ENCODE data around the gene JCAD. TPM values are rescaled to one million over a fixed set of nuclear protein-coding genes. Genes with fewer than 3 reads are reported as not detected.

Gene JCAD
- total RNA-seq, 4 donors from 2014 or later = 21.7 to 112 (median 43.0) TPM

- no peak for TF ChIP-seq CTCF (IDR thresholded peaks at IDR 0.05; ENCODE audit: low read depth)
Observed at GRCh38 chr10:29968585-29968984, 90.8 kb downstream of the JCAD start.

GRCh38 chr10:29966269-29966668, 93.1 kb downstream of the JCAD start:
- no peak for TF ChIP-seq CTCF (IDR thresholded peaks at IDR 0.05; ENCODE audit: low read depth)
